CD4-positive, alpha-beta T cell treated with Interleukin-21 for 1 hour (primary cell): ENCODE results near the gene ZNF385D.
"Not testable (repeated sequence)": the region's sequence is repeated elsewhere in the genome, so short reads cannot be mapped to it uniquely, and the experiment has no call there.

Experiments
- DNase-seq: peaks from one replicate; pipeline ENCODE4 v3.0.0-alpha.2; 2020

ZNF385D gene

GRCh38 chr3:21502656-21503055 lies 248.4 kb downstream of the ZNF385D start:
- DNase-seq = no peak

- no peak for DNase-seq
Measured at GRCh38 chr3:21500834-21501233, 250.2 kb downstream of the ZNF385D start.

GRCh38 chr3:21490671-21491070 lies 260.3 kb downstream of the ZNF385D start:
- DNase-seq = not testable (repeated sequence)

GRCh38 chr3:21487520-21487919 lies 263.5 kb downstream of the ZNF385D start:
- no peak for DNase-seq

GRCh38 chr3:21486024-21486935 lies 264.7 kb downstream of the ZNF385D start:
- DNase-seq = not testable (repeated sequence)

- no peak for DNase-seq
Measured at GRCh38 chr3:21484828-21485144, 266.2 kb downstream of the ZNF385D start.

- no peak for DNase-seq
Measured at GRCh38 chr3:21484057-21484827, 266.8 kb downstream of the ZNF385D start.

GRCh38 chr3:21481991-21482390 lies 269.0 kb downstream of the ZNF385D start:
- DNase-seq = no peak

GRCh38 chr3:21477541-21478288 lies 273.3 kb downstream of the ZNF385D start:
- DNase-seq = no peak

GRCh38 chr3:21466476-21466875 lies 284.5 kb downstream of the ZNF385D start:
- DNase-seq = no peak

GRCh38 chr3:21464746-21465145 lies 286.3 kb downstream of the ZNF385D start:
- no peak for DNase-seq

GRCh38 chr3:21463319-21463718 lies 287.7 kb downstream of the ZNF385D start:
- no peak for DNase-seq

- no peak for DNase-seq
Measured at GRCh38 chr3:21462141-21462540, 288.9 kb downstream of the ZNF385D start.

- DNase-seq = no peak
Measured at GRCh38 chr3:21457084-21457483, 293.9 kb downstream of the ZNF385D start.

GRCh38 chr3:21449738-21450137 lies 301.3 kb downstream of the ZNF385D start:
- DNase-seq = no peak

GRCh38 chr3:21447476-21448151 lies 303.4 kb downstream of the ZNF385D start:
- DNase-seq = no peak

GRCh38 chr3:21446945-21447475 lies 304.0 kb downstream of the ZNF385D start:
- DNase-seq = no peak

- DNase-seq = no peak
Measured at GRCh38 chr3:21446027-21446426, 305.0 kb downstream of the ZNF385D start.

- DNase-seq = no peak
Measured at GRCh38 chr3:21441821-21442220, 309.2 kb downstream of the ZNF385D start.

- no peak for DNase-seq
Measured at GRCh38 chr3:21436835-21437234, 314.2 kb downstream of the ZNF385D start.

- DNase-seq = no peak
Measured at GRCh38 chr3:21435871-21436270, 315.1 kb downstream of the ZNF385D start.

GRCh38 chr3:21434310-21434709 lies 316.7 kb downstream of the ZNF385D start:
- DNase-seq = no peak

GRCh38 chr3:21433751-21434150 lies 317.3 kb downstream of the ZNF385D start:
- no peak for DNase-seq
